ENCODE data around the gene RET.

The RET gene

DNA sequence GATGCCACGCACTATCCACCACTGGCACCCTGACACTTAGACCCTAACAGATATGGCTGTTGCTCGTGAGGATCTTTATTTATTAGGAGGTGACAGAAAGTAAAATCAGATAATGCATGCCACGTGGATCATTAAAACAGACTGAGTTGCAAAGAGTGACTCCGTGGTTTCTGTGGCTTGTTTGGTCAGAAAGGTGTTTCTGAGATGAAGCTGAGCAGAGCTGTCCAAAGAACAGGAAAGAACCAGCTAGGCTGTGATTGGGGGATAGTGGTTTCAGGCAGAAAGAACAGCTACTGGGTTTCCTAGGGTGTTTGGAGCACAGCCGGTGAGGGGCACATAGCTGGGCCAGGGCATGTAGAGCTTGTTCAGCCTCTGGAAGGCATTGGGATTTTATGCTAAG, 95.8 kb downstream of the RET start:
- DNase-seq (ENCODE audit: low spot score): no peak

DNA sequence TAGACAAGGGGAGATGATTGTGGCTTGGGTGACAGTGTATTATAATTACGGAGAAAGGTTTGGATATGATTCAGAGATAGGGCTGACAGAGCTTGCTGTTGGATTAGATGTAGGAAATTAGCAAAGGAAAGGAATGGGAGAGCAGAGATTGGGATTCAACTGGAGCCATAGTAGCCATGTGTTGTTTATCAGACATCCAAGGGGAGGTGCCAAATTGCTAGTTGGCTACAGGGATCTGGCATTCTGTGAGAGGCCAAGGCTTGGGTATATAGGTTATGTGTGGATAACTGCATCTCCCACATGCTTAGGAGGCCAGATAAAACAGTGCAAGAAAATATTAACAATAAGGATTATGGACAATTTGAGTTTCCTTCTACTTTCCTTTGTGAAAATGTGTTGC, 96.3 kb downstream of the RET start:
- no peak for DNase-seq (ENCODE audit: low spot score)

DNA sequence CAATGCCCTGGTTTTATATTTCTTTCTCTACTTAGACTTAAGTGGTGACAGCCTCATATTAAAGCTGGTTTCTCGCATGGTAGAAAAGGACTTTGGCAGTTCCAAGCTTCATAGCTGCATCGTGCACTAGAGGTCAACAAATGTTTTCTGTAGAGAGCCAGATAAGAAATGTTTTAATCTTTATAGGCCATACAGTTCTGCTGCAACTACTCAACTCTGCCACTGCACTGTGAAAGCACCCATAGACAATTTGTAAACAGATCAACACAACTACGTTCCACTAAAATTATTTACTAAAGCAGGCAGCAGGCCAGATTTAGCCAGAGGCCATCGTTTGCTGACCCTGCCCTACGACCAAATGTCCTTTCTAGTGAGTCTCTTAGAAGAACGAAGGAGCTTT, 98.1 kb downstream of the RET start:
- DNase-seq (ENCODE audit: low spot score): no peak

DNA sequence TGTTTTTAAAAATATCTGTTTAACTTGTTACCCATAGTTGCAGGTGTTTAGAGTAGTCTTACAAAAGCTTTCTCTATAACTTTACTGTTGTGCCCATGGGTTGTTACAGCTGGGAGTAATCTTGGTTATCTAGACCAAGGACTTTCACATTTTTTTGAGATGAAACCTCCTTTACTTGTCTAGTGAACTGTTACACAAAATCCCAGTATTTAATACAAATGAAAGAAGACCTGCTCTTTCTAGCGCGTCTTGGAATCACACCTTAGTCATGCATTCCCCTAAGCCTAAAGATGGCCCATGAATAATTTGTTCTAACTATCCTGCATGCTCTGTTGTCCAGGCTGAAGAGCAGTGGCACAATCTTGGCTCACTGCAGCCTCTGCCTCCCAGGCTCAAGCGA, 99.4 kb downstream of the RET start:
- DNase-seq (ENCODE audit: low spot score): no peak

DNA sequence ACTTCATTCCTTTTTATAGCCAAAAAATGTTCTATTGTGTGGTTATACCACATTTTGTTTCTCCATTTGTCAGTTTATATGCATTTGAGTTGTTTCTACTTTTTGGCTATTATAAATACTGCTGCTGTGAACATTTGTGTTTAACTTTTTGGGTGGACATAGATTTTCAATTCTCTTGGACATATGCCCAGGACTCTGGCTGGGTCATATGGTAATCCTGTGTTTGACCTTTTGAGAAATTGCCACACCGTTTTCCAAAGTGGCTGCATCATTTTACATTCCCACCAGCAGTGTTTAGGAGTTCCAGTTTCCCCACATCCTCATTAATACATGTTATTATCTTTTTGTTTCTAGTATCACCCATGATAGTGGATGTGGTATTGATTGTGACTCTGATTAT, 100.7 kb downstream of the RET start:
- DNase-seq (ENCODE audit: low spot score): no peak
